Stomach (tissue), 9 donors: ENCODE data around the gene LRRC71. TPM values are rescaled to one million over a fixed set of nuclear protein-coding genes. Genes with fewer than 3 reads are reported as not detected.

Source experiments
- DNase-seq, 2 donors: peaks; one replicate each; pipeline versions ENCODE4 v3.0.0 to v3.0.0-alpha.2; 2013 to 2019
- H3K27ac ChIP-seq, 5 donors: fragments of 200-600 bp in 4 of 5; sonication (generic) in 4 of 5; one replicate each; pipeline ENCODE4 v1.5.1; 2013 to 2019; ENCODE audit warnings: mild to moderate bottlenecking in 1 of 5, moderate library complexity in 1 of 5
- H3K27me3 ChIP-seq, 3 donors: fragments of 200-600 bp; sonication (generic); one replicate each; pipeline ENCODE4 v1.5.1; 2017 to 2019; ENCODE audit warnings: mixed run types in 1 of 3
- H3K36me3 ChIP-seq, 4 donors: fragments of 200-600 bp; sonication (generic); 1 replicate in 3 of 4; 2 replicates in 1 of 4; pipeline ENCODE4 v1.5.1; 2016 to 2019
- H3K4me1 ChIP-seq, 4 donors: fragments of 200-600 bp; sonication (generic); one replicate each; pipeline ENCODE4 v1.5.1; 2016 to 2019
- H3K4me3 ChIP-seq, 4 donors: fragments of 200-600 bp; sonication (generic) in 3 of 4; one replicate each; pipeline ENCODE4 v1.5.1; 2016 to 2019; ENCODE audit warnings: mild to moderate bottlenecking in 1 of 4
- H3K9me3 ChIP-seq, 4 donors: fragments of 200-600 bp; sonication (generic); one replicate each; pipeline ENCODE4 v1.5.1; 2016 to 2019
- CTCF ChIP-seq, 7 experiments: fragments of 450-650 bp in 4 of 7; fragments of 200-600 bp in 3 of 7; sonication (generic) in 3 of 7; IDR thresholded peaks; one replicate each; pipeline ENCODE4 v1.5.1; 2016 to 2019; ENCODE audit warnings: antibody characterized with exemption in 7 of 7, control low read depth in 2 of 7, mild to moderate bottlenecking in 1 of 7
- EP300 ChIP-seq: sonication (generic); formaldehyde crosslinking; IDR thresholded peaks from one replicate; pipeline ENCODE4 v1.6.1; 2017; ENCODE audit warnings: antibody characterized with exemption
- POLR2A ChIP-seq, 4 donors: fragments of 450-650 bp; IDR thresholded peaks; one replicate each; pipeline ENCODE4 v1.6.1; 2016; ENCODE audit warnings: antibody characterized with exemption in 4 of 4, control low read depth in 2 of 4, mild to moderate bottlenecking in 1 of 4, moderate library complexity in 1 of 4
- POLR2AphosphoS5 ChIP-seq, 3 donors: sonication (generic); formaldehyde crosslinking; IDR thresholded peaks; one replicate each; pipeline ENCODE4 v1.6.1; 2016; ENCODE audit warnings: antibody characterized with exemption in 3 of 3
- WGBS, 5 donors: extraction: QIAGEN DNeasy Blood & Tissue Kit in 3 of 5; methylation state at CpG; one replicate each; pipeline versions ENCODE4 v1.1.5 to v1.1.7; 2013 to 2018; 5-methylcytosine and 5-hydroxymethylcytosine counted together
- intact Hi-C: fragments of 100-400 bp; cut with DNase I; formaldehyde crosslinking; loops from one replicate; pipeline ENCODE4 v1.15.1; 2023; ENCODE audit warnings: low total_unique reads
- polyA plus RNA-seq, 3 donors: library from polyadenylated mRNA; stranded (reverse); fragments of 200-250 nt; gene quantifications; one replicate each; pipeline ENCODE4 v1.2.3, GENCODE V29; 2013
- total RNA-seq, 5 donors: library from RNA; depleted of rRNA; stranded (reverse); fragments of >200 nt; gene quantifications; one replicate each; pipeline versions ENCODE4 v1.1.0 to v1.2.3, GENCODE V29; 2014 to 2016
- donor health status: healthy with polysubstance abuse.
- donor health status: Bipolar disorder and iron deficiency.
- donor health status: healthy.

Gene LRRC71
- total and polyA plus RNA-seq, 8 donors: 0.61 to 2.2 TPM; not detected in 6

- no peak overlapping the region for H3K4me3 ChIP-seq
- H3K27ac ChIP-seq: no peak overlapping the region
- peaks cover 0 to 7% (median 4%) of the 10 kb centered on the region in 4 donors for H3K4me1 ChIP-seq
- WGBS, 5 donors: 26 to 48% (median 38%) methylated on average over 6 of the region's 6 CpGs
- no peaks in the 10 kb centered on the region for H3K36me3 ChIP-seq
- no peak for TF ChIP-seq CTCF (IDR thresholded peaks at IDR 0.05)
- no peak for TF ChIP-seq POLR2A (IDR thresholded peaks at IDR 0.05)
- TF ChIP-seq POLR2AphosphoS5 (IDR thresholded peaks at IDR 0.05): no peak
- no peak for TF ChIP-seq EP300
- no peak for DNase-seq
- H3K27me3 ChIP-seq: peaks cover 0 to 76% (median 27%) of the 10 kb centered on the region in 3 donors
- H3K9me3 ChIP-seq: no peaks in the 10 kb centered on the region
- intact Hi-C loops: no loop called here
Measured at GRCh38 chr1:156886583-156887281, 33.7 kb upstream of the LRRC71 start.

- no peak overlapping the region for H3K27ac ChIP-seq
- WGBS, 5 donors: 19 to 28% (median 23%) methylated on average over 2 to 3 of the region's 3 CpGs
- peaks cover 0 to 76% (median 29%) of the 10 kb centered on the region in 3 donors for H3K27me3 ChIP-seq
- no peaks in the 10 kb centered on the region for H3K36me3 ChIP-seq
- H3K4me1 ChIP-seq: peaks cover 5 to 12% (median 9%) of the 10 kb centered on the region in 4 donors
- TF ChIP-seq POLR2AphosphoS5 (IDR thresholded peaks at IDR 0.05): no peak
- TF ChIP-seq POLR2A (IDR thresholded peaks at IDR 0.05): no peak
- TF ChIP-seq EP300: no peak
- no peak for TF ChIP-seq CTCF (IDR thresholded peaks at IDR 0.05)
- H3K4me3 ChIP-seq: no peak overlapping the region
- no peak for DNase-seq
- intact Hi-C loops: no loop called here
- no peaks in the 10 kb centered on the region for H3K9me3 ChIP-seq
Measured at GRCh38 chr1:156887317-156887716, 33.1 kb upstream of the LRRC71 start.

- no peak overlapping the region for H3K4me3 ChIP-seq
- TF ChIP-seq POLR2AphosphoS5 (IDR thresholded peaks at IDR 0.05): no peak
- no peak for TF ChIP-seq POLR2A (IDR thresholded peaks at IDR 0.05)
- no peak for TF ChIP-seq CTCF (IDR thresholded peaks at IDR 0.05)
- no peak for TF ChIP-seq EP300
- peaks cover 0 to 76% (median 29%) of the 10 kb centered on the region in 3 donors for H3K27me3 ChIP-seq
- no peaks in the 10 kb centered on the region for H3K36me3 ChIP-seq
- no peak overlapping the region for H3K27ac ChIP-seq
- no peak for DNase-seq
- WGBS, 5 donors: 22 to 49% (median 29%) methylated on average over 6 of the region's 6 CpGs
- peaks cover 9 to 17% (median 14%) of the 10 kb centered on the region in 4 donors for H3K4me1 ChIP-seq
- no peaks in the 10 kb centered on the region for H3K9me3 ChIP-seq
- intact Hi-C loops: no loop called here
Measured at GRCh38 chr1:156887734-156888133, 32.7 kb upstream of the LRRC71 start.

GRCh38 chr1:156889802-156890580 lies 30.4 kb upstream of the LRRC71 start:
- intact Hi-C loops: no loop called here
- DNase-seq: peak; percentile 85 to 91
- H3K4me3 ChIP-seq: no peak overlapping the region
- no peak for TF ChIP-seq EP300
- TF ChIP-seq CTCF (IDR thresholded peaks at IDR 0.05): peak in 5 of 7 experiments; percentile 43 to 85 (median 71)
- TF ChIP-seq POLR2AphosphoS5 (IDR thresholded peaks at IDR 0.05): peak in 1 of 3 donors; percentile 14
- TF ChIP-seq POLR2A (IDR thresholded peaks at IDR 0.05): no peak
- 42 to 47% (median 43%) methylated on average over 8 of the region's 8 CpGs for WGBS, 5 donors
- peaks cover 14 to 34% (median 23%) of the 10 kb centered on the region in 4 donors for H3K4me1 ChIP-seq
- H3K36me3 ChIP-seq: no peaks in the 10 kb centered on the region
- H3K27me3 ChIP-seq: peaks cover 5 to 76% (median 31%) of the 10 kb centered on the region in 3 donors
- no peak overlapping the region for H3K27ac ChIP-seq
- H3K9me3 ChIP-seq: no peaks in the 10 kb centered on the region
